Retina (tissue), 1 donor: Measurements from ENCODE around the gene TRUB1.

Experiments used
- DNase-seq: peaks from one replicate; pipeline ENCODE4 v3.0.0-alpha.2; 2016

TRUB1 gene

GRCh38 chr10:114987995-114988394 is 50.0 kb downstream of the TRUB1 start:
- no peak for DNase-seq

GRCh38 chr10:114990586-114990985 is 52.6 kb downstream of the TRUB1 start:
- DNase-seq = no peak

DNA sequence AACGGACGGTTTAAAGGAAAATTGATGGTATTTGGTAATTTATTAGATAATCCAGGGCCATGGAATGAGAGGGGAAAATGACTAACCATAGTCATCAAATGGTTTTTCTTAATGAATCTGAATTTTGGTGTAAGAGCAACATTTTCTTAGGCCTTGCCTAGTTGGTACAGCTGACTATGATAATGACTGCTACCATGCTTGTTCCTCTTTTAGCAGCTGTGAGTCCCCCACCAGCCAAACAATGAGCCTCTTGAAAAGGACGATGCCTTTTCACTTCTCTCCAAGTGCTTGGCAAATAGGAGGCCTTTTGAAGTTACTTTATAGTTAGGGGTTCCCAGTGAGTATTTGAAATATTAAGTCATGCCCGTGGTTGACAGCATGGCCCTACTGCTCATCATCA is 53.0 kb downstream of the TRUB1 start:
- DNase-seq = no peak

- DNase-seq = no peak
These were observed 54.3 kb downstream of the TRUB1 start for GRCh38 chr10:114992189-114992775.

GRCh38 chr10:114995468-114996247 is 57.7 kb downstream of the TRUB1 start:
- no peak for DNase-seq

DNA sequence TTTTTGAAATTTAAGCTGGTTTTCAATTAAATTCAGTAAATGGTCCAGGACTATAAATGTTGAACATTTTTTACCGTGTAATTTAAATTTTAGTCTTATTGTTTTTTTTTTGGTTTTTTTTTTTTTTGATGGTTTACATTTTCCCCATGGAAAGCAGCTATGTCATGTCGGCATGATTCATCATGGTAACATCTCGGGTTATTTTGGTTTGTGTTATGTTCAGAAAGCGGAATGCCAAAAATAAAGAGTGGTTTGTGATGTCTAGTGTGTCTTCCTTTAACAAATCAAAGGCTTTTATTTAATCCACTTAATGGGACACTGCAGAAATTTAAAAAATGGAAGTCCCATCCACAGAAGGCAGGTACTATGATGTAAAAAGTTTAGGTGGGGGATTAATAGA is 58.5 kb downstream of the TRUB1 start:
- DNase-seq = no peak

DNA sequence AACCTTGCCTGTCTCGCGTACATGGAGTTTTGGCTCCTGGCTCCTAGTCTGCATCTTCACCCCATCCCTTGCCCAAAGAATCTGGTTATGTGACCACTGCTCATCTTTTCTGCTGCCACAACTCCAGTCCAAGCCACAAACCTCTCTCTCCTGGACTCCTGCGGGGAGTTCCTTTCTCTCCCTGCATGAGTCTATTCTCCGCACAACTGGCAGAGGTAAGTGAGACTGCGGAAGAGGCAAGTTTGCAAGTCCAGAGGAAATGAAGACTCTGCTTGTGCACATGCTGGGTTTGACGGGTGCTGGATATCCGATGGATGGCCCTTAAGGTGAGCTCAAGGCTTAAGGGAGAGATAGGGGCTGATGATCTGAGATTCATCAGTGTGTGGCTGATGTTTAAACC is 61.0 kb downstream of the TRUB1 start:
- no peak for DNase-seq

GRCh38 chr10:115001506-115002381 is 63.7 kb downstream of the TRUB1 start:
- peak; percentile 36 for DNase-seq

GRCh38 chr10:115003396-115003795 is 65.4 kb downstream of the TRUB1 start:
- DNase-seq = no peak

- no peak for DNase-seq
These were observed 66.4 kb downstream of the TRUB1 start for GRCh38 chr10:115004236-115004862.

DNA sequence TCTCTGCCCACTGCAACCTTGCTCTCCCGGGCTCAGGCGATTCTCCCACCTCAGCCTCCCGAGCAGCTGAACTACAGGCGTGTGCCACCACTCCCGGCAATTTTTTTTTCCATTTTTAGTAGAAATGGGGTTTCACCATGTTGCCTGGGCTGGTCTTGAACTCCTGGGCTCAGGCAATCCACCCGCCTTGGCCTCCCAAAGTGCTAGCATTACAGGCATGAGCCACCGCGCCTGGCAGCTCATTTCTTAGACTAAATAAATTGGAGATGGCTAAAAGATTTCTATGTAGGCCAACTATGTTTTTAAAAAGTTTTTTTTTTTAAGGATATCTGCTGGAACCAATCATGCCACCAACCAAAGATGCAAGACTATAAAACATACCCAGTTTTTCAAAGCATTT is 67.8 kb downstream of the TRUB1 start:
- no peak for DNase-seq

DNA sequence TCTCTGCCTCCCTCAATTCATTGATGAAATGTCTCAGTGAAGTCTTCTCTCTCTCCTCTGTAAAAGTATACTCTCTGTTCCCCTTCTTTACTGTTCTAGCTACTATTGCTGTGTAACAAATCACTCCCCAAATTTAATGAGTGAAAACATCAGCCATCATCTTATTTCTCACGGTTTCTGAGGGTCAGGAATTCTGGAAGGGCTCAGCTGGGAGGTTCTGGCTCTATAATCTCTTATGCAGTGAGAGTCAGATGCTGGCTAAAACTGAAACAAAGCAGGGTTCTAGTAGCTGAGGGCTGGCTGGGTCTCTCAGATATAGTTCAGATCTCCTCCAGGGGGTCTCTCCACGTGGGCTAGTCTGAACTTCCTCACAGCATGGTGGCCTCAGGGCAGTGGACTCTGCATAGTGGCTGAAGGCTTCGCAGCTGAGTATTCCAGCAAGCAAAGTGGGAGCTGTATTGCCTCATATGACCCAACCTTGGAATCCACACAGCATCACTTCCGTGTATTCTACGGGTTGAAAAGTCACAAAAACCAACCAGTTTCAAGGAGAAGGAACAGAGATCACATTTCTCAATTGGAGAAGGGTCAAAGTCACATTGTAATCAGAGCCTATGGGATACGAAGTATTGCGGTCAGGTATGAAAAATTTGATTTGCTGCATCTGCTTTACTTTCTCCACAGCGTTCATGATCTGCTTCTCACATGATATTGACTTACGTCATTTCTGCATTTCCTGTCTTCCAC is 80.4 kb downstream of the TRUB1 start:
- DNase-seq = no peak

DNA sequence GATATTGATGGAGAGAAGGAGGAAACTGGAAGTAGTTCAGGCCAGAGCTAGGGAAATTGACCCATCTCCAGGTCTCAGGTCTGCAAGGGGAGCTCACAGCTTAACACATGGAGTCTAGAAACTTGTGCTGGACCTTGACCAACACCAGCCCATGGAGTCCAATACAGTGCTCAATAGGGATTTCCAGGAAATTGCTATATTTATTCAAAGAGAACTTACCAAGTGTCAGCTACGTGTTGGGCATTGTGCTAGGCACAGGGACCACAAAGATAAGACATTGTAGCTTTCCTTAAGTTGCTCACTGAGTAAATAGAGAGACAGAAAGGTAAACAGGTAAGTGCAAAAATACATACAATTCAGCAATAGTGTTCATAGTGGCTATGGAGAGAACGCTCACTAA is 82.5 kb downstream of the TRUB1 start:
- no peak for DNase-seq

DNA sequence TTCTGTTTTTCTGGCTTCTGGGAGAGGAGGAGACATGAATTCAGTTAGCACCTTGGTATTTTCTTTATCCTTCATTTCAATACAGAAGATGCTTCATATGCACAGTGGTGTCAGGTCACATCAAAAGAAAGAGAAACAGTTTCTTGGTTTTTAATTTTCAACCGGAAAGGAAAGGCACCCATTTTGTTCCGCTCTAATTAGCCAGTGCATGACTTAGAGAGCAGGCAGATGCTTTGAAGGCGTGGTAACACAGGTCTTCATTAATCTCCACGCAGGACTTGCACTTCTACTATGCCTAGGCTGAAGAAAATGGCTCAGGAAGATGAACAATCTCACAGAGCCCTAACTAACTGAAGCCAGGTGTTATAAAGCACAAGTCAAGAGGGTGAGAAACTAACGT is 84.7 kb downstream of the TRUB1 start:
- DNase-seq = peak; percentile 42

- DNase-seq = peak; percentile 27
These were observed 85.7 kb downstream of the TRUB1 start for GRCh38 chr10:115023715-115024114.

DNA sequence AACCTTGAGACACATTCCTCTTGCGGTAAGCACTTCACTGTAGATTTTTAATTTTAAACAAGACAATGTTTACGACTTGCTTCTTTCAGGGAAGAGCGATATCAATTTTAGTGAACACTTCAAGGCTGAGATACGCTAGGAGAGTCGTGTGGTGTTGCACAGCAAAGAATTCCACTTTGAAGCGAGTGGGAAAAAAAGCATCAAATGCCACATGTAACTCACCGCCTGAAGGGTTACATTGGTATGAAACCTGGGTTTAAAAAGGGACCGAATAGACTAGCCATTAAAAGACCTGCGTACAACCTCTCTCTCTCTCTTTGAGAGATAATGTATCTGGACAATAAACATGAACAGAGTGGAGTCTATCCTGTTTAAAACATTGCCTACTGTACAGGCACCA is 86.4 kb downstream of the TRUB1 start:
- peak; percentile 16 for DNase-seq

DNA sequence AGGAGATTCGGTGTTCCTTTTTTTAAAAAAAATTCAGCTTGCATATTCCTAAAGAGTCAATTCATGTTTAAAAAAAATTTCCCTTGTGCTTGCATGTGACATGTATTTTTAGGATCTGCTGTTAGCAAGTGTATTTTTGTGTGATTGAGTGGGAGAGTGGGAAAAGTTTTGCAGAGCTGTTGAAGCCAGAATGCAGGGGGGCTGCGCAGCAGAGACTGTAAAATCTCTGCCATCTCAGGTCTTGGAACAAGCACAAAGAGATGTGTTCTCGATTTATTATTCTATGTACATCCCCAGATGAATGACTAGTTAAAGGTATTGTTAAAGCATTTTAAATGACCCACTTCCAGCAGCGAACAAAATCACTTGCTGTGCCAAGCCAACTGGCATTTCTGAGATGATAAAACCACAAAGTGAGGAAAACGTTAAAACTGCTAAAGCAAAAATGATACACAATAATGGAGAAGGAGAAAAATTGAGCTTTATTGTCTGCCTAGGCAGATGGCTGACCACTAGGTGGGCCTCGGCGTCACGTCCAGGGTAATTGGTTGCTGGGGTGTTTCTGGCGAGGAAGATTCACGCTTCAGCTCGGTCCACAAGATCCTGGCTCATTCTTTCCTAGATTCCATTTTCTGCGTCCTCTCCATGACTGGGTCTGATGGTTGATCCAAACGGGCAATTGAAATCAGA is 88.2 kb downstream of the TRUB1 start:
- no peak for DNase-seq

GRCh38 chr10:115026746-115027140 is 88.7 kb downstream of the TRUB1 start:
- DNase-seq = peak; percentile 43
